ENCODE measurements around the gene C16orf90. TPM values are rescaled to one million over a fixed set of nuclear protein-coding genes. Genes with fewer than 3 reads are reported as not detected.

C16orf90 gene
- total RNA-seq, 1 donor from 2014 or later = not detected

DNA sequence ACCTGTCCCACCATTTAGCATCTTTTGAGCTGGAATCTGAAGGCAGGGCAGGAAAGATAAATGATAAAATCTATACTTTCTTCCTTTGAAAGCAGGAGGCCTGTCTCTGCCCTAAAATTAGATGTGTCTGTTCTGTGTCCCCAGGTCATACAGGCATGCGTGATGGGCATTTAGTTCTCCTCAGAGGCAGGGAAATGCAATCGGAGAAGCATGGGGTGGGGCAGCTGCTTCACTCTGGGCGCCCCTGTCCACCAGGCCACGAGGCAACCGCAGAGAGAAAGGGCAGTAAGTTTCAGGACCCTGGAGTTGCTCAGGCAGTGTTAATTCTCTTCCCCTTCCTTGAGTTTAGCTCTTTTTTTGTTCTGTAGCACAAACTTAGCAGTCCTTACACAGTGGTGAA lies 30.7 kb upstream of the C16orf90 start:
- no peak overlapping the region for H3K27ac ChIP-seq
- no peak overlapping the region for H3K4me2 ChIP-seq
- no peak overlapping the region for H3K27ac Mint-ChIP-seq
- H4K20me1 ChIP-seq (ENCODE audit: low read depth) = no peaks in the 10 kb centered on the region
- TF ChIP-seq EZH2 (IDR thresholded peaks at IDR 0.05) = no peak
- no peak for TF ChIP-seq EZH2phosphoT487 (IDR thresholded peaks at IDR 0.05)
- TF ChIP-seq, protein P1, sequence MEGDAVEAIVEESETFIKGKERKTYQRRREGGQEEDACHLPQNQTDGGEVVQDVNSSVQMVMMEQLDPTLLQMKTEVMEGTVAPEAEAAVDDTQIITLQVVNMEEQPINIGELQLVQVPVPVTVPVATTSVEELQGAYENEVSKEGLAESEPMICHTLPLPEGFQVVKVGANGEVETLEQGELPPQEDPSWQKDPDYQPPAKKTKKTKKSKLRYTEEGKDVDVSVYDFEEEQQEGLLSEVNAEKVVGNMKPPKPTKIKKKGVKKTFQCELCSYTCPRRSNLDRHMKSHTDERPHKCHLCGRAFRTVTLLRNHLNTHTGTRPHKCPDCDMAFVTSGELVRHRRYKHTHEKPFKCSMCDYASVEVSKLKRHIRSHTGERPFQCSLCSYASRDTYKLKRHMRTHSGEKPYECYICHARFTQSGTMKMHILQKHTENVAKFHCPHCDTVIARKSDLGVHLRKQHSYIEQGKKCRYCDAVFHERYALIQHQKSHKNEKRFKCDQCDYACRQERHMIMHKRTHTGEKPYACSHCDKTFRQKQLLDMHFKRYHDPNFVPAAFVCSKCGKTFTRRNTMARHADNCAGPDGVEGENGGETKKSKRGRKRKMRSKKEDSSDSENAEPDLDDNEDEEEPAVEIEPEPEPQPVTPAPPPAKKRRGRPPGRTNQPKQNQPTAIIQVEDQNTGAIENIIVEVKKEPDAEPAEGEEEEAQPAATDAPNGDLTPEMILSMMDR (IDR thresholded peaks at IDR 0.05) = no peak
- peaks cover 2% of the 10 kb centered on the region for H3K27me3 Mint-ChIP-seq (ENCODE audit: insufficient read depth, low read depth)
- no peaks in the 10 kb centered on the region for H3K9me3 ChIP-seq (ENCODE audit: low read depth)
- no peak overlapping the region for H3K4me3 ChIP-seq
- H3K79me2 ChIP-seq (ENCODE audit: low read depth) = no peaks in the 10 kb centered on the region
- no peaks in the 10 kb centered on the region for H3K4me1 Mint-ChIP-seq
- peaks cover 12% of the 10 kb centered on the region for H3K36me3 ChIP-seq
- H3K4me1 ChIP-seq = no peaks in the 10 kb centered on the region
- peaks cover 7% of the 10 kb centered on the region for H3F3A ChIP-seq (ENCODE audit: low read depth)
- H3K27me3 ChIP-seq = no peaks in the 10 kb centered on the region
- H2AFZ ChIP-seq (replicated peaks) = no peak overlapping the region
- peaks cover 41% of the 10 kb centered on the region for H3K36me3 Mint-ChIP-seq
- H3K9me3 Mint-ChIP-seq = peaks cover 6% of the 10 kb centered on the region
- H3K9ac ChIP-seq = no peak overlapping the region
- DNase-seq (ENCODE audit: low spot score) = no peak
- no peak overlapping the region for H3K4me3 Mint-ChIP-seq

DNA sequence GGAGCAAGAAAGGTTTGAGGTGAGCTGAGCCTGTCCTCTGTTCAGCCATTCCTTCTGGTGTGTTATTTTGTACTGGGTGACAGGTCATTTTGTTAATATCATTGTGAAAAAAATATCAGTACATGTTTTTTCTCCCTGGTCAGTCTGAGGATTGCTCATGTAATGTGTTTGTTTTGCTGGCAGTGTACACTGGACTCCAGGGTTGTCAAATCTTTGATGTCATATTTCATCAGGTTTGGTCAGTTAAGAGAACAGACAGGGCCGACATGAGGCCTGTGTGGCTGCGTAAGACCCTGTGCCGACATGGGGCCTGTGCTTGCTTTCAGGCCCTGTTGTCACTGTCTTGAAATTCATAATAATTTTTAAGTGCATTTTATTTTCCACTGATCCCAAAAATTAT lies 28.0 kb upstream of the C16orf90 start:
- H3K27ac ChIP-seq = no peak overlapping the region
- H3K9me3 Mint-ChIP-seq = peaks cover 6% of the 10 kb centered on the region
- H3K9ac ChIP-seq = no peak overlapping the region
- H3K27ac Mint-ChIP-seq = no peak overlapping the region
- H3K9me3 ChIP-seq (ENCODE audit: low read depth) = no peaks in the 10 kb centered on the region
- no peaks in the 10 kb centered on the region for H3K4me1 ChIP-seq
- no peak overlapping the region for H3K4me3 ChIP-seq
- H3K36me3 ChIP-seq = peaks cover 6% of the 10 kb centered on the region
- H3K27me3 ChIP-seq = no peaks in the 10 kb centered on the region
- no peaks in the 10 kb centered on the region for H3K27me3 Mint-ChIP-seq (ENCODE audit: insufficient read depth, low read depth)
- H3K4me1 Mint-ChIP-seq = no peaks in the 10 kb centered on the region
- H2AFZ ChIP-seq (replicated peaks) = no peak overlapping the region
- no peak overlapping the region for H3K4me3 Mint-ChIP-seq
- H4K20me1 ChIP-seq (ENCODE audit: low read depth) = no peaks in the 10 kb centered on the region
- no peaks in the 10 kb centered on the region for H3K79me2 ChIP-seq (ENCODE audit: low read depth)
- no peaks in the 10 kb centered on the region for H3F3A ChIP-seq (ENCODE audit: low read depth)
- no peak for DNase-seq (ENCODE audit: low spot score)
- H3K36me3 Mint-ChIP-seq = peaks cover 37% of the 10 kb centered on the region
- no peak for TF ChIP-seq EZH2 (IDR thresholded peaks at IDR 0.05)
- no peak for TF ChIP-seq EZH2phosphoT487 (IDR thresholded peaks at IDR 0.05)
- TF ChIP-seq, protein P1 (IDR thresholded peaks at IDR 0.05) = no peak
- no peak overlapping the region for H3K4me2 ChIP-seq

DNA sequence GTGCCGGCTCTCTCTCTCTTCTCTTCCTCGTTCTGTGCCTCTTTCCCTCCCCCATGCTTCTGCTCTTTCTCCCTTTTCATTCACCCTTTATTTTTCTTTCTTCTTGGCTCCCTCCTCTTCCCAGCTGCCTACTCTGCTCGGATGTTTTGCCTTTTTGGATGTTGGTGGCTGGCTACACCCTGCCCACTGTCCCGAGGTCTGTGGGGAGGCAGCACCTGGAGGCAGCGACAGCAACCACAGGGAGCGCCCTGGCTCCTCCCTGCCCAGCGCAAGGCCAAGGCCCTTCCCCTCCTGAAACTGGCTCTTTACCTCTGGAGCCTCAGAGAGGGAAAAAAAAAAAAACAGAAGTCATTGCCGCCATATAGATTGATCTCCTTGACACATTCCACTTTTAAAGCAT lies 25.6 kb upstream of the C16orf90 start:
- Mint-ChIP-seq H3K27me3 (ENCODE audit: insufficient read depth, low read depth) (no peaks in the 10 kb centered on the region), H3K27ac (no peak overlapping the region), H3K9me3 (no peaks in the 10 kb centered on the region), H3K36me3 (peaks cover 26% of the 10 kb centered on the region), H3K4me1 (no peaks in the 10 kb centered on the region), H3K4me3 (no peak overlapping the region)
- DNase-seq (ENCODE audit: low spot score) = no peak
- H3K79me2 ChIP-seq (ENCODE audit: low read depth) = no peaks in the 10 kb centered on the region
- no peaks in the 10 kb centered on the region for H3K4me1 ChIP-seq
- H4K20me1 ChIP-seq (ENCODE audit: low read depth) = no peaks in the 10 kb centered on the region
- TF ChIP-seq, protein P1 (IDR thresholded peaks at IDR 0.05) = no peak
- no peak for TF ChIP-seq EZH2 (IDR thresholded peaks at IDR 0.05)
- TF ChIP-seq EZH2phosphoT487 (IDR thresholded peaks at IDR 0.05) = no peak
- H2AFZ ChIP-seq (replicated peaks) = no peak overlapping the region
- H3K27ac ChIP-seq = no peak overlapping the region
- H3K9ac ChIP-seq = no peak overlapping the region
- no peaks in the 10 kb centered on the region for H3K9me3 ChIP-seq (ENCODE audit: low read depth)
- H3K36me3 ChIP-seq = peaks cover 10% of the 10 kb centered on the region
- no peaks in the 10 kb centered on the region for H3K27me3 ChIP-seq
- no peak overlapping the region for H3K4me3 ChIP-seq
- H3F3A ChIP-seq (ENCODE audit: low read depth) = no peaks in the 10 kb centered on the region
- H3K4me2 ChIP-seq = no peak overlapping the region

All from neural progenitor cell (in vitro differentiated cells).